H9 (cell line): ENCODE data around the gene PIEZO2. TPM values are rescaled to one million over a fixed set of nuclear protein-coding genes. Genes with fewer than 3 reads are reported as not detected.

Experiments
- DNase-seq: peaks from one replicate; pipeline ENCODE4 v3.0.0-alpha.2; 2017
- H2AFZ ChIP-seq: one replicate; pipeline ENCODE4 v1.6.1; 2013; ENCODE audit warnings: mild to moderate bottlenecking, low read length, control low read depth, moderate library complexity
- H2AK5ac ChIP-seq: 2 replicates; pipeline ENCODE4 v1.6.1; 2013; ENCODE audit warnings: low read length, control low read depth, mixed read lengths; ENCODE audit not compliant: insufficient read length
- H2BK120ac ChIP-seq: one replicate; pipeline ENCODE4 v1.6.1; 2013; ENCODE audit warnings: low read depth, mild to moderate bottlenecking, low read length, control low read depth, inconsistent platforms; ENCODE audit not compliant: poor library complexity, severe bottlenecking
- H2BK12ac ChIP-seq: 2 replicates; pipeline ENCODE4 v1.6.1; 2013; ENCODE audit warnings: low read length, control low read depth, mixed read lengths, low read depth; ENCODE audit not compliant: insufficient read length
- H2BK15ac ChIP-seq: 2 replicates; pipeline ENCODE4 v1.6.1; 2013; ENCODE audit warnings: low read depth, low read length, control low read depth
- H2BK20ac ChIP-seq: one replicate; pipeline ENCODE4 v1.6.1; 2013; ENCODE audit warnings: low read depth, mild to moderate bottlenecking, low read length, control low read depth, inconsistent platforms; ENCODE audit not compliant: poor library complexity, severe bottlenecking
- H2BK5ac ChIP-seq: 2 replicates; pipeline ENCODE4 v1.6.1; 2013; ENCODE audit warnings: low read length, control low read depth, mixed read lengths; ENCODE audit not compliant: insufficient read length
- H3K14ac ChIP-seq: 2 replicates; pipeline ENCODE4 v1.6.1; 2013; ENCODE audit warnings: low read length, control low read depth; ENCODE audit not compliant: insufficient read depth
- H3K18ac ChIP-seq: 2 replicates; pipeline ENCODE4 v1.6.1; 2013; ENCODE audit warnings: low read depth, mild to moderate bottlenecking, mixed read lengths, low read length, control low read depth; ENCODE audit not compliant: insufficient read length
- H3K23ac ChIP-seq: 2 replicates; pipeline ENCODE4 v1.6.1; 2013; ENCODE audit warnings: low read length, control low read depth, mixed read lengths, low read depth; ENCODE audit not compliant: insufficient read length
- H3K23me2 ChIP-seq: 2 replicates; pipeline ENCODE4 v1.6.1; 2013; ENCODE audit warnings: low read depth, mild to moderate bottlenecking, mixed read lengths, low read length, control low read depth; ENCODE audit not compliant: insufficient read length, poor library complexity, severe bottlenecking
- H3K27ac ChIP-seq: 2 replicates; pipeline ENCODE4 v1.5.1; 2013; ENCODE audit warnings: low read length, control low read depth, mixed read lengths, low read depth; ENCODE audit not compliant: insufficient read length
- H3K27me3 ChIP-seq: 2 replicates; pipeline ENCODE4 v1.6.1; 2013; ENCODE audit warnings: low read length, control low read depth, inconsistent platforms; ENCODE audit not compliant: insufficient read depth
- H3K4ac ChIP-seq: 2 replicates; pipeline ENCODE4 v1.6.1; 2013; ENCODE audit warnings: low read depth, mild to moderate bottlenecking, control low read depth, inconsistent platforms, low read length, moderate library complexity
- H3K4me1 ChIP-seq: 2 replicates; pipeline ENCODE4 v1.6.1; 2013; ENCODE audit warnings: low read length, control low read depth, inconsistent platforms; ENCODE audit not compliant: insufficient read depth
- H3K4me2 ChIP-seq: 2 replicates; pipeline ENCODE4 v1.6.1; 2013; ENCODE audit warnings: low read length, control low read depth, mixed read lengths; ENCODE audit not compliant: insufficient read length, insufficient read depth
- H3K56ac ChIP-seq: 2 replicates; pipeline ENCODE4 v1.6.1; 2013; ENCODE audit warnings: low read depth, mild to moderate bottlenecking, mixed read lengths, low read length, control low read depth; ENCODE audit not compliant: insufficient read length
- H3K79me1 ChIP-seq: 2 replicates; pipeline ENCODE4 v1.6.1; 2013; ENCODE audit warnings: low read depth, mild to moderate bottlenecking, moderate library complexity, low read length, control low read depth, inconsistent platforms; ENCODE audit not compliant: insufficient read depth, poor library complexity, severe bottlenecking
- H3K79me2 ChIP-seq: 2 replicates; pipeline ENCODE4 v1.6.1; 2013; ENCODE audit warnings: low read length, control low read depth, inconsistent platforms; ENCODE audit not compliant: insufficient read depth
- H3K9ac ChIP-seq: 2 replicates; pipeline ENCODE4 v1.6.1; 2013; ENCODE audit warnings: low read length, control low read depth, mixed read lengths; ENCODE audit not compliant: insufficient read length; ENCODE audit errors: extremely low read depth
- H3K9me3 ChIP-seq: one replicate; pipeline ENCODE4 v1.6.1; 2013; ENCODE audit warnings: low read depth, low read length, inconsistent platforms; ENCODE audit not compliant: control insufficient read depth
- H3T11ph ChIP-seq: one replicate; pipeline ENCODE4 v1.6.1; 2013; ENCODE audit warnings: mild to moderate bottlenecking, low read length, control low read depth, inconsistent platforms
- H4K20me1 ChIP-seq: one replicate; pipeline ENCODE4 v1.6.1; 2013; ENCODE audit not compliant: control insufficient read depth, insufficient read length, insufficient read depth
- H4K5ac ChIP-seq: 2 replicates; pipeline ENCODE4 v1.6.1; 2013; ENCODE audit warnings: low read depth, mild to moderate bottlenecking, mixed read lengths, low read length, control low read depth; ENCODE audit not compliant: insufficient read length
- H4K8ac ChIP-seq: replicated peaks from 2 replicates; pipeline ENCODE4 v1.6.1; 2013; ENCODE audit warnings: low read length, control low read depth, mixed read lengths, low read depth; ENCODE audit not compliant: insufficient read length
- H4K91ac ChIP-seq: 2 replicates; pipeline ENCODE4 v1.6.1; 2013; ENCODE audit warnings: low read depth, mild to moderate bottlenecking, moderate library complexity, mixed read lengths, low read length, control low read depth; ENCODE audit not compliant: insufficient read length
- H3K27ac Mint-ChIP-seq, 3 experiments: 2 replicates in 2 of 3; 3 replicates in 1 of 3; pipeline ENCODE4 v1.8.0; 2020 to 2021; ENCODE audit warnings: mixed read lengths in 3 of 3, mild to moderate bottlenecking in 1 of 3, moderate library complexity in 1 of 3
- H3K27me3 Mint-ChIP-seq: 2 replicates; pipeline ENCODE4 v1.8.0; 2021; ENCODE audit warnings: low read depth, mild to moderate bottlenecking, moderate library complexity, mixed read lengths
- H3K36me3 Mint-ChIP-seq, 3 experiments: 2 replicates in 2 of 3; 3 replicates in 1 of 3; pipeline ENCODE4 v1.8.0; 2020 to 2021; ENCODE audit warnings: low read depth in 3 of 3, mixed read lengths in 3 of 3; ENCODE audit not compliant: insufficient read depth in 1 of 3
- H3K4me1 Mint-ChIP-seq, 2 experiments: 2 replicates each; pipeline ENCODE4 v1.8.0; 2020; ENCODE audit warnings: mixed read lengths in 2 of 2
- H3K4me3 Mint-ChIP-seq, 2 experiments: 2 replicates in 1 of 2; 3 replicates in 1 of 2; pipeline ENCODE4 v1.8.0; 2020 to 2021; ENCODE audit warnings: mild to moderate bottlenecking in 2 of 2, mixed read lengths in 2 of 2, moderate library complexity in 1 of 2
- H3K9me3 Mint-ChIP-seq, 2 experiments: 2 replicates in 1 of 2; 3 replicates in 1 of 2; pipeline ENCODE4 v1.8.0; 2020; ENCODE audit warnings: mild to moderate bottlenecking in 2 of 2, mixed read lengths in 2 of 2, moderate library complexity in 1 of 2
- CTCF ChIP-seq: fragments of 200-600 bp; sonication (generic); conservative IDR thresholded peaks from 3 replicates; pipeline ENCODE4 v1.8.0; 2021; ENCODE audit warnings: antibody characterized with exemption, mild to moderate bottlenecking
- WGBS: extraction: QIAGEN DNeasy Blood & Tissue Kit; methylation state at CpG from one replicate; pipeline ENCODE4 v1.1.7; 2013; ENCODE audit warnings: missing lambda C conversion rate, low lambda C conversion rate, mixed read lengths; ENCODE audit not compliant: insufficient read length; ENCODE audit errors: extremely low coverage; 5-methylcytosine and 5-hydroxymethylcytosine counted together
- total RNA-seq: library from RNA; stranded (reverse); gene quantifications from 2 replicates; pipeline ENCODE4 v1.2.1, GENCODE V29; 2021

Gene PIEZO2
- total RNA-seq, 1 experiment from 2014 or later, result 3.9 TPM

GRCh38 chr18:11165138-11165537, 15.8 kb upstream of the PIEZO2 start:
- H2BK120ac ChIP-seq, result no peak overlapping the region
- no peak for TF ChIP-seq CTCF
- no peak overlapping the region for H4K91ac ChIP-seq
- DNase-seq, result no peak
- H3K79me2 ChIP-seq, result no peaks in the 10 kb centered on the region
- H3K4me1 Mint-ChIP-seq, result peaks cover 14% of the 10 kb centered on the region in 2 experiments
- H3K23me2 ChIP-seq, result no peaks in the 10 kb centered on the region
- no peaks in the 10 kb centered on the region for H3K79me1 ChIP-seq
- peaks cover 2% of the 10 kb centered on the region; the same call in 1 of the 2 replicates for H3K27me3 ChIP-seq
- H3K14ac ChIP-seq, result no peak overlapping the region
- no peak overlapping the region for H4K8ac ChIP-seq
- no peak overlapping the region for H2BK20ac ChIP-seq
- no peak overlapping the region for H2BK5ac ChIP-seq
- peaks cover 91% of the 10 kb centered on the region for H3K27me3 Mint-ChIP-seq
- H3K27ac Mint-ChIP-seq, result no peak overlapping the region
- no peaks in the 10 kb centered on the region for H4K20me1 ChIP-seq
- no peak overlapping the region for H3K27ac ChIP-seq
- H2BK15ac ChIP-seq, result no peak overlapping the region
- H3K4me2 ChIP-seq, result no peak overlapping the region
- H2AK5ac ChIP-seq, result no peak overlapping the region
- H3K4me3 Mint-ChIP-seq, result no peak overlapping the region
- H2BK12ac ChIP-seq, result no peak overlapping the region
- no peaks in the 10 kb centered on the region for H3K9me3 Mint-ChIP-seq
- WGBS, result no CpG with 5 or more reads among the region's 3 CpGs
- no peak overlapping the region for H3T11ph ChIP-seq
- no peaks in the 10 kb centered on the region for H3K36me3 Mint-ChIP-seq
- no peak overlapping the region for H3K9ac ChIP-seq
- H3K9me3 ChIP-seq, result no peaks in the 10 kb centered on the region
- no peak overlapping the region for H3K56ac ChIP-seq
- H2AFZ ChIP-seq, result no peak overlapping the region
- H3K18ac ChIP-seq, result no peak overlapping the region
- H3K4me1 ChIP-seq, result peaks cover 2% of the 10 kb centered on the region; the same call in 1 of the 2 replicates
- no peak overlapping the region for H3K23ac ChIP-seq
- H3K4ac ChIP-seq, result no peak overlapping the region
- H4K5ac ChIP-seq, result no peak overlapping the region
